K562 (cell line): ENCODE measurements around the gene BCAM. TPM values are rescaled to one million over a fixed set of nuclear protein-coding genes. Genes with fewer than 3 reads are reported as not detected.
A peak's percentile ranks its signal among the peaks of the same experiment; 100 is the strongest.

ENCODE experiments used
- ATAC-seq: fragments of 200-7000 bp; cut with Tn5 transposase; 3 replicates; pipeline ENCODE4 v1.9.1; 2020; ENCODE audit warnings: moderate library complexity
- BruUV-seq: library from RNA; stranded (reverse); fragments of 400-500 nt; replicated peaks from 2 replicates; lab custom pipeline; 2021; lab: Mats Ljungman, UMichigan
- CTCF ChIA-PET: fragments of 300-600 bp; formaldehyde crosslinking; extraction: SDS; loops from one replicate; lab custom pipeline; 2021; ENCODE audit warnings: low intra/inter-chr PET ratio; lab: Yijun Ruan, JAX
- POLR2A ChIA-PET: fragments of 300-600, 350-650 bp; sonication (Branson Sonifier 250); formaldehyde crosslinking; extraction: SDS; loops from one replicate; lab custom pipeline; 2021; ENCODE audit warnings: antibody characterized with exemption, inconsistent platforms; lab: Yijun Ruan, JAX
- DNase-seq, 4 experiments: peaks; one replicate each; pipeline versions ENCODE4 v3.0.0 to v3.0.0-alpha.2; 2011 to 2018; ENCODE audit warnings: low spot score in 3 of 4, mixed read lengths in 3 of 4; ENCODE audit errors: extremely low read depth in 1 of 4
- FAIRE-seq: peaks from 2 replicates; lab custom pipeline; 2011; peaks lifted over from hg19 to GRCh38; lab: Jason Lieb, UNC
- H2AFZ ChIP-seq: 2 replicates; pipeline ENCODE4 v1.6.0; 2011; ENCODE audit warnings: low read depth, low read length, control low read depth, inconsistent platforms
- H3K27ac ChIP-seq: fragments of 200-600 bp; 3 replicates; pipeline ENCODE4 v1.8.0; 2011; ENCODE audit warnings: low read depth, mild to moderate bottlenecking, control low read depth, inconsistent platforms, low read length, moderate library complexity, mixed read lengths; ENCODE audit errors: extremely low read depth
- H3K27me3 ChIP-seq, 2 experiments: fragments of 300-600 bp in 1 of 2; 2 replicates in 1 of 2; 3 replicates in 1 of 2; pipeline versions ENCODE4 v1.6.0 to v1.8.0; 2011; ENCODE audit warnings: inconsistent platforms in 2 of 2, low read length in 2 of 2, mild to moderate bottlenecking in 1 of 2, mixed read lengths in 1 of 2, moderate library complexity in 1 of 2; ENCODE audit not compliant: control insufficient read depth in 2 of 2, insufficient read depth in 2 of 2
- H3K36me3 ChIP-seq: fragments of 300-600 bp; 3 replicates; pipeline ENCODE4 v1.8.0; 2011; ENCODE audit warnings: mild to moderate bottlenecking, low read length, inconsistent platforms; ENCODE audit not compliant: control insufficient read depth, insufficient read depth
- H3K4me1 ChIP-seq, 2 experiments: fragments of 200-600 bp in 1 of 2; replicated peaks in 1 of 2; 2 replicates in 1 of 2; 3 replicates in 1 of 2; pipeline versions ENCODE4 v1.5.1 to v1.8.0; 2011; ENCODE audit warnings: inconsistent platforms in 2 of 2, low read length in 2 of 2, mild to moderate bottlenecking in 1 of 2, mixed read lengths in 1 of 2, moderate library complexity in 1 of 2; ENCODE audit not compliant: control insufficient read depth in 2 of 2, insufficient read depth in 2 of 2
- H3K4me2 ChIP-seq: 2 replicates; pipeline ENCODE4 v1.6.1; 2011; ENCODE audit warnings: low read length, control low read depth, inconsistent platforms, mixed read lengths; ENCODE audit not compliant: insufficient read depth
- H3K4me3 ChIP-seq: fragments of 200-600 bp; sonication (generic), shearing (Covaris generic); 2 replicates; pipeline ENCODE4 v1.5.1; 2016; ENCODE audit warnings: control low read depth, inconsistent platforms
- H3K79me2 ChIP-seq: fragments of 200-600 bp; 3 replicates; pipeline ENCODE4 v1.8.0; 2011; ENCODE audit warnings: low read length, inconsistent platforms; ENCODE audit not compliant: control insufficient read depth, insufficient read depth
- H3K9ac ChIP-seq, 2 experiments: 2 replicates each; pipeline versions ENCODE4 v1.6.0 to v1.6.1; 2011; ENCODE audit warnings: low read depth in 2 of 2, low read length in 2 of 2, control low read depth in 1 of 2, inconsistent platforms in 1 of 2, mild to moderate bottlenecking in 1 of 2, mixed read lengths in 1 of 2; ENCODE audit not compliant: insufficient read depth in 1 of 2
- H3K9me1 ChIP-seq: one replicate; pipeline ENCODE4 v1.6.0; 2011; ENCODE audit warnings: inconsistent platforms, mild to moderate bottlenecking, low read length, moderate library complexity; ENCODE audit not compliant: control insufficient read depth, insufficient read depth
- H3K9me3 ChIP-seq: replicated peaks from 2 replicates; pipeline ENCODE4 v1.5.1; 2011; ENCODE audit warnings: low read depth, low read length, inconsistent platforms; ENCODE audit not compliant: control insufficient read depth, insufficient read depth
- H4K20me1 ChIP-seq: replicated peaks from 2 replicates; pipeline ENCODE4 v1.6.1; 2011; ENCODE audit warnings: low read length, inconsistent platforms, mixed read lengths; ENCODE audit not compliant: control insufficient read depth, insufficient read depth
- EP300 ChIP-seq: IDR thresholded peaks from 2 replicates; pipeline ENCODE4 v1.6.1; 2012; ENCODE audit warnings: low read length, improper control_type of control experiment
- FOXJ2 ChIP-seq: fragments of 200-800 bp; sonication (Bioruptor generic); IDR thresholded peaks from 2 replicates; pipeline ENCODE4 v1.6.1; 2016; ENCODE audit warnings: missing genetic modification characterization, missing compliant biosample characterization
- HDAC1 ChIP-seq, 2 experiments: fragments of 450-650 bp; IDR thresholded peaks; 2 replicates each; pipeline ENCODE4 v1.6.1; 2016 to 2017; ENCODE audit warnings: inconsistent platforms in 1 of 2, mild to moderate bottlenecking in 1 of 2, moderate library complexity in 1 of 2
- POLR2AphosphoS2 ChIP-seq: IDR thresholded peaks from 2 replicates; pipeline ENCODE4 v1.6.1; 2012; ENCODE audit warnings: low read length, improper control_type of control experiment
- SIN3A ChIP-seq, 2 experiments: fragments of 150-350 bp in 1 of 2; IDR thresholded peaks; 2 replicates each; pipeline ENCODE4 v1.6.1; 2011 to 2016; ENCODE audit warnings: borderline replicate concordance in 2 of 2, low read depth in 2 of 2, low read length in 2 of 2, mild to moderate bottlenecking in 2 of 2, moderate library complexity in 2 of 2; ENCODE audit not compliant: control insufficient read depth in 1 of 2
- SMARCB1 ChIP-seq: IDR thresholded peaks from 2 replicates; pipeline ENCODE4 v1.6.1; 2011; ENCODE audit warnings: improper control_type of control experiment, low read depth; ENCODE audit not compliant: insufficient read length
- ZEB2 ChIP-seq: fragments of 450-650 bp; IDR thresholded peaks from 2 replicates; pipeline ENCODE4 v1.6.1; 2016
- WGBS: fragments of 100-300 bp; shearing (Covaris generic); methylation state at CpG from one replicate; pipeline ENCODE4 v1.1.6; 2016; ENCODE audit warnings: low coverage, mixed read lengths; ENCODE audit not compliant: insufficient coverage; ENCODE audit errors: missing lambda C conversion rate; 5-methylcytosine and 5-hydroxymethylcytosine counted together
- in situ Hi-C: fragments of 300-500 bp; cut with MboI; formaldehyde crosslinking; loops from 4 replicates; pipeline ENCODE4 v1.15.0; 2018; ENCODE audit warnings: inconsistent platforms, mixed read lengths
- intact Hi-C: fragments of 100-400 bp; cut with micrococcal nuclease; formaldehyde crosslinking; loops from 2 replicates; pipeline ENCODE4 v1.14.2; 2022
- polyA plus RNA-seq, 8 experiments: library from polyadenylated mRNA; depleted of rRNA in 4 of 8; stranded (reverse) in 5 of 8; unstranded in 3 of 8; fragments of >200 nt; fragmentation: Nextera tagmentation in 2 of 8; fragmentation: Illumina TruSeq in 1 of 8; extraction: Ambion mirVana in 2 of 8; extraction: Trizol in 1 of 8; gene quantifications; 2 replicates each; pipeline versions ENCODE4 v1.2.1 to v1.2.3, GENCODE V29; 2011 to 2014; ENCODE audit warnings: inconsistent platforms in 1 of 8, missing spikeins in 1 of 8
- total RNA-seq, 7 experiments: library from RNA; depleted of rRNA in 6 of 7; stranded (reverse); fragments of >200 nt in 6 of 7; fragmentation: Illumina TruSeq in 2 of 7; extraction: Trizol in 2 of 7; gene quantifications; 2 replicates each; pipeline versions ENCODE4 v1.2.1 to v1.2.3, GENCODE V29; 2011 to 2021; ENCODE audit warnings: low replicate concordance in 1 of 7
- TF ChIP-seq, protein P1 (sequence below): fragments of 250-450 bp; sonication (Bioruptor Pico); IDR thresholded peaks from 2 replicates; pipeline ENCODE4 v1.8.0; 2021; ENCODE audit warnings: moderate library complexity, mild to moderate bottlenecking, inconsistent platforms
- TF ChIP-seq, protein P2 (sequence below): fragments of 150-350 bp; IDR thresholded peaks from 2 replicates; pipeline ENCODE4 v1.6.1; 2014; ENCODE audit warnings: low read depth, mild to moderate bottlenecking, low read length, borderline replicate concordance

Gene BCAM
- total and polyA plus RNA-seq, 9 of the 15 experiments (the other 6 are each of a cell fraction or from before 2014, with no cell fraction given), result 0.07 to 1.3 (median 0.33) TPM; not detected in 2

DNA sequence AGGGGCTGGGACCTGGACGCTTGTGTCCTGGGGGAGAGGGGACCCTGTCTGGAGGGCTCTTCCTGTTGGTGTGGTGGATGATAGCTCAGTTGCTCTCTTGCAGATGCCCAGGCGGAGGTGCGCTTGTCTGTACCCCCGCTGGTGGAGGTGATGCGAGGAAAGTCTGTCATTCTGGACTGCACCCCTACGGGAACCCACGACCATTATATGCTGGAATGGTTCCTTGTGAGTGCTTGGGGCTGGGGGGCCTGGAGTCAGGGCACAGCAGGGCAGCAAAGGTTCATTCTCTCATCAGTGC lies 2.2 kb downstream of the BCAM start:
- FAIRE-seq (no peak), ATAC-seq (no peak), DNase-seq (peak in 1 of 4 experiments; percentile 3)
- Histone ChIP-seq H3K4me1 (peaks cover 10 to 36% of the 10 kb centered on the region in 2 experiments; a peak in 4 of 5 replicates), H3K9me1 (no peaks in the 10 kb centered on the region), H2AFZ (no peak overlapping the region), H3K4me3 (no peak overlapping the region), H3K9me3 (no peaks in the 10 kb centered on the region), H3K9ac (no peak overlapping the region), H3K27ac (no peak overlapping the region), H3K4me2 (no peak overlapping the region), H3K36me3 (no peaks in the 10 kb centered on the region), H4K20me1 (no peaks in the 10 kb centered on the region), H3K27me3 (peaks cover 0 to 15% of the 10 kb centered on the region in 2 experiments; a peak in 2 of 5 replicates), H3K79me2 (no peaks in the 10 kb centered on the region)
- intact Hi-C loops (no loop called here), in situ Hi-C loops (no loop called here)
- 82% methylated on average over 6 of the region's 7 CpGs for WGBS
- ChIA-PET CTCF (no interaction called here), POLR2A (no interaction called here)
- no peak for TF ChIP-seq SIN3A (IDR thresholded peaks at IDR 0.05; ENCODE audit: borderline replicate concordance in 2 of 2, control insufficient read depth in 1 of 2, low read depth in 2 of 2, low read length in 2 of 2)
- no peak for TF ChIP-seq SMARCB1
- TF ChIP-seq, protein P1, sequence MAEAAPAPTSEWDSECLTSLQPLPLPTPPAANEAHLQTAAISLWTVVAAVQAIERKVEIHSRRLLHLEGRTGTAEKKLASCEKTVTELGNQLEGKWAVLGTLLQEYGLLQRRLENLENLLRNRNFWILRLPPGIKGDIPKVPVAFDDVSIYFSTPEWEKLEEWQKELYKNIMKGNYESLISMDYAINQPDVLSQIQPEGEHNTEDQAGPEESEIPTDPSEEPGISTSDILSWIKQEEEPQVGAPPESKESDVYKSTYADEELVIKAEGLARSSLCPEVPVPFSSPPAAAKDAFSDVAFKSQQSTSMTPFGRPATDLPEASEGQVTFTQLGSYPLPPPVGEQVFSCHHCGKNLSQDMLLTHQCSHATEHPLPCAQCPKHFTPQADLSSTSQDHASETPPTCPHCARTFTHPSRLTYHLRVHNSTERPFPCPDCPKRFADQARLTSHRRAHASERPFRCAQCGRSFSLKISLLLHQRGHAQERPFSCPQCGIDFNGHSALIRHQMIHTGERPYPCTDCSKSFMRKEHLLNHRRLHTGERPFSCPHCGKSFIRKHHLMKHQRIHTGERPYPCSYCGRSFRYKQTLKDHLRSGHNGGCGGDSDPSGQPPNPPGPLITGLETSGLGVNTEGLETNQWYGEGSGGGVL (CRISPR knock-in tag), result no peak
- no peak for TF ChIP-seq EP300
- no peak for TF ChIP-seq FOXJ2 (tag)
- no peak for TF ChIP-seq POLR2AphosphoS2
- TF ChIP-seq, protein P2, sequence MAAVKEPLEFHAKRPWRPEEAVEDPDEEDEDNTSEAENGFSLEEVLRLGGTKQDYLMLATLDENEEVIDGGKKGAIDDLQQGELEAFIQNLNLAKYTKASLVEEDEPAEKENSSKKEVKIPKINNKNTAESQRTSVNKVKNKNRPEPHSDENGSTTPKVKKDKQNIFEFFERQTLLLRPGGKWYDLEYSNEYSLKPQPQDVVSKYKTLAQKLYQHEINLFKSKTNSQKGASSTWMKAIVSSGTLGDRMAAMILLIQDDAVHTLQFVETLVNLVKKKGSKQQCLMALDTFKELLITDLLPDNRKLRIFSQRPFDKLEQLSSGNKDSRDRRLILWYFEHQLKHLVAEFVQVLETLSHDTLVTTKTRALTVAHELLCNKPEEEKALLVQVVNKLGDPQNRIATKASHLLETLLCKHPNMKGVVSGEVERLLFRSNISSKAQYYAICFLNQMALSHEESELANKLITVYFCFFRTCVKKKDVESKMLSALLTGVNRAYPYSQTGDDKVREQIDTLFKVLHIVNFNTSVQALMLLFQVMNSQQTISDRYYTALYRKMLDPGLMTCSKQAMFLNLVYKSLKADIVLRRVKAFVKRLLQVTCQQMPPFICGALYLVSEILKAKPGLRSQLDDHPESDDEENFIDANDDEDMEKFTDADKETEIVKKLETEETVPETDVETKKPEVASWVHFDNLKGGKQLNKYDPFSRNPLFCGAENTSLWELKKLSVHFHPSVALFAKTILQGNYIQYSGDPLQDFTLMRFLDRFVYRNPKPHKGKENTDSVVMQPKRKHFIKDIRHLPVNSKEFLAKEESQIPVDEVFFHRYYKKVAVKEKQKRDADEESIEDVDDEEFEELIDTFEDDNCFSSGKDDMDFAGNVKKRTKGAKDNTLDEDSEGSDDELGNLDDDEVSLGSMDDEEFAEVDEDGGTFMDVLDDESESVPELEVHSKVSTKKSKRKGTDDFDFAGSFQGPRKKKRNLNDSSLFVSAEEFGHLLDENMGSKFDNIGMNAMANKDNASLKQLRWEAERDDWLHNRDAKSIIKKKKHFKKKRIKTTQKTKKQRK, result no peak
- TF ChIP-seq ZEB2, result no peak
- no peak for TF ChIP-seq HDAC1 (IDR thresholded peaks at IDR 0.05)
- BruUV-seq, result no TSS peak
